BE2C (cell line): ENCODE measurements around the gene ZNF207.
"Not testable (repeated sequence)": the region's sequence is repeated elsewhere in the genome, so short reads cannot be mapped to it uniquely, and the experiment has no call there.

ENCODE experiments used
- DNase-seq: peaks from one replicate; pipeline ENCODE4 v3.0.0-alpha.2; 2020
- H3K27me3 ChIP-seq: fragments of 250-450 bp; sonication (Bioruptor Pico); 2 replicates; pipeline ENCODE4 v1.5.1; 2020; ENCODE audit warnings: mild to moderate bottlenecking
- H3K36me3 ChIP-seq: fragments of 250-450 bp; sonication (Bioruptor Pico); 2 replicates; pipeline ENCODE4 v1.5.1; 2020; ENCODE audit warnings: mild to moderate bottlenecking
- H3K4me1 ChIP-seq: fragments of 250-450 bp; sonication (Bioruptor Pico); 2 replicates; pipeline ENCODE4 v1.5.1; 2020
- H3K4me3 ChIP-seq: 2 replicates; pipeline ENCODE4 v1.5.1; 2011; ENCODE audit warnings: low read depth, low read length
- H3K9me3 ChIP-seq: fragments of 250-450 bp; sonication (Bioruptor Pico); 2 replicates; pipeline ENCODE4 v1.5.1; 2020
- CTCF ChIP-seq: IDR thresholded peaks from 2 replicates; pipeline ENCODE4 v1.5.1; 2012; ENCODE audit warnings: mild to moderate bottlenecking, low read depth, low read length

Gene ZNF207

GRCh38 chr17:32382526-32383223, 32.7 kb downstream of the ZNF207 start:
- Histone ChIP-seq H3K27me3 (no peaks in the 10 kb centered on the region), H3K9me3 (no peaks in the 10 kb centered on the region), H3K36me3 (peaks cover 5% of the 10 kb centered on the region; the same call in 1 of the 2 replicates), H3K4me1 (no peaks in the 10 kb centered on the region), H3K4me3 (no peak overlapping the region)
- TF ChIP-seq CTCF = no peak
- no peak for DNase-seq

GRCh38 chr17:32383926-32384434, 34.0 kb downstream of the ZNF207 start:
- no peaks in the 10 kb centered on the region for H3K4me1 ChIP-seq
- H3K27me3 ChIP-seq = no peaks in the 10 kb centered on the region
- no peak for DNase-seq
- no peaks in the 10 kb centered on the region for H3K9me3 ChIP-seq
- no peak for TF ChIP-seq CTCF
- H3K4me3 ChIP-seq = no peak overlapping the region
- peaks cover 5% of the 10 kb centered on the region; the same call in 1 of the 2 replicates for H3K36me3 ChIP-seq

- Histone ChIP-seq H3K4me3 (no peak overlapping the region), H3K36me3 (peaks cover 5% of the 10 kb centered on the region; the same call in 1 of the 2 replicates), H3K9me3 (no peaks in the 10 kb centered on the region), H3K4me1 (no peaks in the 10 kb centered on the region), H3K27me3 (no peaks in the 10 kb centered on the region)
- no peak for TF ChIP-seq CTCF
- no peak for DNase-seq
Observed at GRCh38 chr17:32385121-32385520, 35.2 kb downstream of the ZNF207 start.

DNA sequence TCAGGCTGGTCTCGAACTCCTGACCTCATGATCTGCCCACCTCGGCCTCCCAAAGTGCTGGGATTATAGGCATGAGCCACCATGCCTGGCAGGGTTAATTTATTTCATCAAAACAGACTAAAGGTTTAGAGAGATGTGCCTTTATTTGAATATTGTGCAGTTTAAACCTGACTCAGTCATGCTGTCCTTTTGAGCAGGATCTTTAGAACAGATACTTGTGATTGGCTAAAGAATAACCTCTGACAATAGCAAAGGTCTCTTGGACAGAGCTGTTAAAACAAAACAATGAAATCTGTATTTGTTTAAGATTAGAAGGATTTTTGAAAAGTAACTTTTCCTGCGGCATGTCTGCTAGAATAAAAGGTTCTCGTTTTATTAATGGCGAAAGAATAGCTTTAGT, 36.0 kb downstream of the ZNF207 start:
- Histone ChIP-seq H3K27me3 (no peaks in the 10 kb centered on the region), H3K4me3 (no peak overlapping the region), H3K9me3 (no peaks in the 10 kb centered on the region), H3K4me1 (no peaks in the 10 kb centered on the region), H3K36me3 (peaks cover 5% of the 10 kb centered on the region; the same call in 1 of the 2 replicates)
- no peak for DNase-seq
- no peak for TF ChIP-seq CTCF

- H3K4me1 ChIP-seq = no peaks in the 10 kb centered on the region
- no peak for TF ChIP-seq CTCF
- no peak for DNase-seq
- no peaks in the 10 kb centered on the region for H3K9me3 ChIP-seq
- no peaks in the 10 kb centered on the region for H3K27me3 ChIP-seq
- no peak overlapping the region for H3K4me3 ChIP-seq
- peaks cover 5% of the 10 kb centered on the region; the same call in 1 of the 2 replicates for H3K36me3 ChIP-seq
Observed at GRCh38 chr17:32386844-32387243, 36.9 kb downstream of the ZNF207 start.

- not testable (repeated sequence) for H3K9me3 ChIP-seq, H3K36me3 ChIP-seq, H3K4me1 ChIP-seq, H3K27me3 ChIP-seq, DNase-seq, H3K4me3 ChIP-seq
Observed at GRCh38 chr17:32388128-32388527, 38.2 kb downstream of the ZNF207 start.
